ENCODE measurements around the gene C19orf47.

C19orf47 gene

GRCh38 chr19:40383668-40384248, 35.6 kb upstream of the C19orf47 start:
- H3K4me3 ChIP-seq (ENCODE audit: low read depth, low read length), result no peak overlapping the region
- no peak for DNase-seq (ENCODE audit: low read depth, low spot score)
- no peak for TF ChIP-seq CTCF (IDR thresholded peaks at IDR 0.05; ENCODE audit: low read depth, low read length)
- in situ Hi-C loops (cut with HindIII; ENCODE audit: low sequenced_read_pairs), result no loop called here

GRCh38 chr19:40381321-40381720, 33.1 kb upstream of the C19orf47 start:
- DNase-seq (ENCODE audit: low read depth, low spot score), result no peak
- no peak for TF ChIP-seq CTCF (IDR thresholded peaks at IDR 0.05; ENCODE audit: low read depth, low read length)
- in situ Hi-C loops (cut with HindIII; ENCODE audit: low sequenced_read_pairs), result no loop called here
- no peak overlapping the region for H3K4me3 ChIP-seq (ENCODE audit: low read depth, low read length)

- in situ Hi-C loops (cut with HindIII; ENCODE audit: low sequenced_read_pairs), result no loop called here
These were observed 32.2 kb upstream of the C19orf47 start for GRCh38 chr19:40380199-40381037.

GRCh38 chr19:40379446-40380198, 31.4 kb upstream of the C19orf47 start:
- in situ Hi-C loops (cut with HindIII; ENCODE audit: low sequenced_read_pairs), result no loop called here
- no peak for DNase-seq (ENCODE audit: low read depth, low spot score)
- TF ChIP-seq CTCF (IDR thresholded peaks at IDR 0.05; ENCODE audit: low read depth, low read length), result no peak
- no peak overlapping the region for H3K4me3 ChIP-seq (ENCODE audit: low read depth, low read length)

More at GRCh38 chr19:40380199-40381037, 32.2 kb upstream of the C19orf47 start:
- H3K4me3 ChIP-seq (ENCODE audit: low read depth, low read length), result no peak overlapping the region
- TF ChIP-seq CTCF (IDR thresholded peaks at IDR 0.05; ENCODE audit: low read depth, low read length), result no peak
- no peak for DNase-seq (ENCODE audit: low read depth, low spot score)

- in situ Hi-C loops (cut with HindIII; ENCODE audit: low sequenced_read_pairs), result no loop called here
- no peak for TF ChIP-seq CTCF (IDR thresholded peaks at IDR 0.05; ENCODE audit: low read depth, low read length)
- no peak for DNase-seq (ENCODE audit: low read depth, low spot score)
- no peak overlapping the region for H3K4me3 ChIP-seq (ENCODE audit: low read depth, low read length)
These were observed 30.3 kb upstream of the C19orf47 start for GRCh38 chr19:40378509-40378908.

- DNase-seq (ENCODE audit: low read depth, low spot score), result no peak
- in situ Hi-C loops (cut with HindIII; ENCODE audit: low sequenced_read_pairs), result no loop called here
- TF ChIP-seq CTCF (IDR thresholded peaks at IDR 0.05; ENCODE audit: low read depth, low read length), result no peak
- no peak overlapping the region for H3K4me3 ChIP-seq (ENCODE audit: low read depth, low read length)
These were observed 29.7 kb upstream of the C19orf47 start for GRCh38 chr19:40377876-40378385.
